PC-9 (cell line): Measurements from ENCODE around the gene RAD9A.
A peak's percentile ranks its signal among the peaks of the same experiment; 100 is the strongest.

ENCODE experiments used
- EZH2 ChIP-seq: fragments of 200-600 bp; sonication (generic); IDR thresholded peaks from 2 replicates; pipeline ENCODE4 v1.8.0; 2017; ENCODE audit warnings: antibody characterized with exemption, low read depth
- TF ChIP-seq, protein P1 (sequence below): fragments of 200-600 bp; sonication (generic); conservative IDR thresholded peaks from 2 replicates; pipeline ENCODE4 v1.6.1; 2017; ENCODE audit warnings: mixed run types, antibody characterized with exemption, mild to moderate bottlenecking, moderate library complexity

DNA sequence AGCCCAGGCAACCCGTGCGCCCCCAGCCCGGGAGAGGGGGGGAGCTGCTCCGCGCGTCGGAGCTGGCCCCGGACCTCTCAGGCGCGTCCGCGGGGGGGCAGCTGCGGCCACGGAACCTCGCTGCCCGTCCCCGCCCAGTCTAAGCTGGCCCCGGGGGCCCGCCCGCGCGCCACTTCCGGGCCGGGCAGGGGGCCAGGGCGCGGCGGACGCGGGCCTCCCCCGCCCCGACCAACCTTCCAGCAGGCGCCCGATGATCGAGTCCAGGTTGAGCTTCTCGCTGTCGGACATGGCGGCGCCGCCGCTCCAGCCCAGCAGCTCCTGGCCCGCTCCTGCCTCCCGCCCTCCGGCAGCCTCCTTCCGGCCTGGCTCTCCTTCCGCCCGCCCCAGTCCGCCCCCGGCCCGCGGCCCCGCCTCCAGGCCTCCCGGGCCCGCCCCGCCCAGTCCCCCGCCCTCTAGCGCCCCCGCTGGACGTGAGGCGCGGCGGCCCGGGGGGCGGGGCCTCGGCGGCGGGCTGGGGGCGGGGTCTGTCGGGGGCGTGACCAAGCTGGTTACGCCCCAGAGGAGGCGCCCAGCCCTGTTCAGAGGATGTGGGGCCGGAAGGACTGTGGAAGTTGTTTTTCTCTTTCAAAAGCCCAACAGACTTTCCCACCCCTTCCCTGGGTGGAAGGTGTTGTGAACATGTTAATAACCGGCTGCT lies 9.9 kb downstream of the RAD9A start, which contains the start of gene PPP1CA:
- TF ChIP-seq, protein P1, sequence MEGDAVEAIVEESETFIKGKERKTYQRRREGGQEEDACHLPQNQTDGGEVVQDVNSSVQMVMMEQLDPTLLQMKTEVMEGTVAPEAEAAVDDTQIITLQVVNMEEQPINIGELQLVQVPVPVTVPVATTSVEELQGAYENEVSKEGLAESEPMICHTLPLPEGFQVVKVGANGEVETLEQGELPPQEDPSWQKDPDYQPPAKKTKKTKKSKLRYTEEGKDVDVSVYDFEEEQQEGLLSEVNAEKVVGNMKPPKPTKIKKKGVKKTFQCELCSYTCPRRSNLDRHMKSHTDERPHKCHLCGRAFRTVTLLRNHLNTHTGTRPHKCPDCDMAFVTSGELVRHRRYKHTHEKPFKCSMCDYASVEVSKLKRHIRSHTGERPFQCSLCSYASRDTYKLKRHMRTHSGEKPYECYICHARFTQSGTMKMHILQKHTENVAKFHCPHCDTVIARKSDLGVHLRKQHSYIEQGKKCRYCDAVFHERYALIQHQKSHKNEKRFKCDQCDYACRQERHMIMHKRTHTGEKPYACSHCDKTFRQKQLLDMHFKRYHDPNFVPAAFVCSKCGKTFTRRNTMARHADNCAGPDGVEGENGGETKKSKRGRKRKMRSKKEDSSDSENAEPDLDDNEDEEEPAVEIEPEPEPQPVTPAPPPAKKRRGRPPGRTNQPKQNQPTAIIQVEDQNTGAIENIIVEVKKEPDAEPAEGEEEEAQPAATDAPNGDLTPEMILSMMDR: peak; percentile 35; the same call in 1 of the 2 replicates
- TF ChIP-seq EZH2: no peak
